ENCODE measurements around the gene FCGR3A.
"Not testable (repeated sequence)": the region's sequence is repeated elsewhere in the genome, so short reads cannot be mapped to it uniquely, and the experiment has no call there.

GRCh38 chr1:161557506-161558450 lies 8.2 kb upstream of the FCGR3A start:
- not testable (repeated sequence) for TF ChIP-seq CTCF (IDR thresholded peaks at IDR 0.05; ENCODE audit: low read depth, low read length, poor library complexity, severe bottlenecking); EZH2phosphoT487 (IDR thresholded peaks at IDR 0.05; ENCODE audit: borderline replicate concordance, low read length)

All from DOHH2 (cell line).